Parathyroid adenoma (tissue), 2 donors: ENCODE measurements around the gene ARL8A.
A peak's percentile ranks its signal among the peaks of the same experiment; 100 is the strongest.

ENCODE experiments used
- H2AFZ ChIP-seq: fragments of 300-600 bp; sonication (generic); one replicate; pipeline ENCODE4 v1.7.0; 2017; ENCODE audit warnings: antibody characterized with exemption, mild to moderate bottlenecking
- H3K27ac ChIP-seq: fragments of 300-600 bp; sonication (generic); one replicate; pipeline ENCODE4 v1.7.0; 2017
- H3K27me3 ChIP-seq: fragments of 300-600 bp; sonication (generic); one replicate; pipeline ENCODE4 v1.7.0; 2017; ENCODE audit warnings: low read length; ENCODE audit not compliant: control insufficient read depth, insufficient read depth
- H3K36me3 ChIP-seq: fragments of 300-600 bp; sonication (generic); one replicate; pipeline ENCODE4 v1.7.0; 2017; ENCODE audit warnings: low read length; ENCODE audit not compliant: control insufficient read depth, insufficient read depth
- H3K4me1 ChIP-seq: fragments of 300-600 bp; sonication (generic); one replicate; pipeline ENCODE4 v1.7.0; 2017; ENCODE audit warnings: control low read depth
- H3K4me2 ChIP-seq: fragments of 300-600 bp; sonication (generic); one replicate; pipeline ENCODE4 v1.7.0; 2017; ENCODE audit warnings: low read length
- H3K4me3 ChIP-seq: fragments of 300-600 bp; sonication (generic); one replicate; pipeline ENCODE4 v1.7.0; 2017; ENCODE audit warnings: low read depth, low read length
- H3K79me2 ChIP-seq: fragments of 300-600 bp; sonication (generic); one replicate; pipeline ENCODE4 v1.7.0; 2017; ENCODE audit warnings: control low read depth
- H3K9ac ChIP-seq: fragments of 300-600 bp; sonication (generic); one replicate; pipeline ENCODE4 v1.7.0; 2017; ENCODE audit warnings: mild to moderate bottlenecking
- H3K9me3 ChIP-seq: fragments of 300-600 bp; sonication (generic); one replicate; pipeline ENCODE4 v1.7.0; 2017; ENCODE audit warnings: low read length; ENCODE audit not compliant: control insufficient read depth
- CTCF ChIP-seq: fragments of 300-600 bp; sonication (generic); IDR thresholded peaks from one replicate; pipeline ENCODE4 v1.7.0; 2017; ENCODE audit warnings: antibody characterized with exemption, mild to moderate bottlenecking
- donor health status: primary hyperparathyroidism.

Gene ARL8A

GRCh38 chr1:202101184-202101583 is 43.4 kb downstream of the ARL8A start:
- Histone ChIP-seq H3K4me1 (no peaks in the 10 kb centered on the region), H3K79me2 (no peaks in the 10 kb centered on the region), H3K9ac (no peak overlapping the region), H3K27me3 (no peaks in the 10 kb centered on the region), H3K4me2 (no peak overlapping the region), H3K9me3 (no peaks in the 10 kb centered on the region), H2AFZ (no peak overlapping the region), H3K27ac (no peak overlapping the region), H3K36me3 (no peaks in the 10 kb centered on the region), H3K4me3 (no peak overlapping the region)
- no peak for TF ChIP-seq CTCF

- no peaks in the 10 kb centered on the region for H3K79me2 ChIP-seq
- H3K9me3 ChIP-seq, result no peaks in the 10 kb centered on the region
- no peaks in the 10 kb centered on the region for H3K36me3 ChIP-seq
- H3K4me3 ChIP-seq, result no peak overlapping the region
- H3K4me1 ChIP-seq, result no peaks in the 10 kb centered on the region
- H2AFZ ChIP-seq, result no peak overlapping the region
- H3K9ac ChIP-seq, result no peak overlapping the region
- no peak overlapping the region for H3K27ac ChIP-seq
- H3K4me2 ChIP-seq, result no peak overlapping the region
- no peaks in the 10 kb centered on the region for H3K27me3 ChIP-seq
- TF ChIP-seq CTCF, result no peak
Measured at GRCh38 chr1:202093858-202094257, 50.7 kb downstream of the ARL8A start.

- no peak overlapping the region for H2AFZ ChIP-seq
- no peaks in the 10 kb centered on the region for H3K9me3 ChIP-seq
- no peak overlapping the region for H3K9ac ChIP-seq
- H3K4me2 ChIP-seq, result no peak overlapping the region
- no peak overlapping the region for H3K4me3 ChIP-seq
- H3K27me3 ChIP-seq, result no peaks in the 10 kb centered on the region
- no peak for TF ChIP-seq CTCF
- no peaks in the 10 kb centered on the region for H3K36me3 ChIP-seq
- no peaks in the 10 kb centered on the region for H3K4me1 ChIP-seq
- no peak overlapping the region for H3K27ac ChIP-seq
- no peaks in the 10 kb centered on the region for H3K79me2 ChIP-seq
Measured at GRCh38 chr1:202090994-202091393, 53.5 kb downstream of the ARL8A start.

- Histone ChIP-seq H3K27ac (no peak overlapping the region), H3K9me3 (no peaks in the 10 kb centered on the region), H2AFZ (no peak overlapping the region), H3K4me1 (no peaks in the 10 kb centered on the region), H3K27me3 (no peaks in the 10 kb centered on the region), H3K79me2 (no peaks in the 10 kb centered on the region), H3K4me2 (no peak overlapping the region), H3K4me3 (no peak overlapping the region), H3K36me3 (no peaks in the 10 kb centered on the region), H3K9ac (no peak overlapping the region)
- no peak for TF ChIP-seq CTCF
Measured at GRCh38 chr1:202088206-202088605, 56.3 kb downstream of the ARL8A start.

- H3K9ac ChIP-seq, result no peak overlapping the region
- no peaks in the 10 kb centered on the region for H3K4me1 ChIP-seq
- no peaks in the 10 kb centered on the region for H3K9me3 ChIP-seq
- peak overlapping the region; percentile 22 for H2AFZ ChIP-seq
- H3K27me3 ChIP-seq, result no peaks in the 10 kb centered on the region
- H3K4me2 ChIP-seq, result no peak overlapping the region
- H3K79me2 ChIP-seq, result no peaks in the 10 kb centered on the region
- no peak for TF ChIP-seq CTCF
- no peak overlapping the region for H3K4me3 ChIP-seq
- no peak overlapping the region for H3K27ac ChIP-seq
- H3K36me3 ChIP-seq, result no peaks in the 10 kb centered on the region
Measured at GRCh38 chr1:202086579-202087350, 57.8 kb downstream of the ARL8A start.
